ENCODE data around the gene IRS1. TPM values are rescaled to one million over a fixed set of nuclear protein-coding genes. Genes with fewer than 3 reads are reported as not detected.
"Not testable (repeated sequence)": the region's sequence is repeated elsewhere in the genome, so short reads cannot be mapped to it uniquely, and the experiment has no call there.

Gene IRS1
- total and polyA plus RNA-seq, 8 donors = 2.1 to 26.8 (median 11.9) TPM

GRCh38 chr2:226845386-226846116 lies 45.9 kb upstream of the IRS1 start:
- no peak for TF ChIP-seq POLR2AphosphoS5 (IDR thresholded peaks at IDR 0.05)
- no peak for TF ChIP-seq EP300 (IDR thresholded peaks at IDR 0.05)
- TF ChIP-seq POLR2A (IDR thresholded peaks at IDR 0.05) = no peak
- no peak for TF ChIP-seq CTCF (IDR thresholded peaks at IDR 0.05)
- no peaks in the 10 kb centered on the region for H3K36me3 ChIP-seq
- H3K4me3 ChIP-seq = no peak overlapping the region
- no peaks in the 10 kb centered on the region for H3K9me3 ChIP-seq
- DNase-seq = no peak
- peaks cover 0 to 7% (median 3%) of the 10 kb centered on the region in 4 donors for H3K4me1 ChIP-seq
- WGBS, 5 donors = 66 to 84% (median 80%) methylated on average over 3 of the region's 3 CpGs
- intact Hi-C loops (cut with DNase I; ENCODE audit: low total_unique reads) = no loop called here
- H3K27ac ChIP-seq = no peak overlapping the region
- H3K27me3 ChIP-seq = no peaks in the 10 kb centered on the region

GRCh38 chr2:226843001-226843400 lies 43.4 kb upstream of the IRS1 start:
- peaks cover 0 to 24% (median 10%) of the 10 kb centered on the region in 4 donors for H3K4me1 ChIP-seq
- H3K4me3 ChIP-seq; H3K27me3 ChIP-seq; H3K27ac ChIP-seq; H3K9me3 ChIP-seq; H3K36me3 ChIP-seq; intact Hi-C loops (cut with DNase I; ENCODE audit: low total_unique reads); DNase-seq: not testable (repeated sequence)
- 92 to 100% (median 93%) methylated on average over 1 of the region's 1 CpG for WGBS, 5 donors

- Histone ChIP-seq H3K27me3 (no peaks in the 10 kb centered on the region), H3K36me3 (peaks cover 0 to 4% (median 0%) of the 10 kb centered on the region in 4 donors), H3K9me3 (no peaks in the 10 kb centered on the region), H3K4me1 (peaks cover 8 to 37% (median 27%) of the 10 kb centered on the region in 4 donors), H3K4me3 (no peak overlapping the region), H3K27ac (peak overlapping the region in 1 of 5 donors; percentile 45)
- TF ChIP-seq EP300 (IDR thresholded peaks at IDR 0.05) (no peak), POLR2A (IDR thresholded peaks at IDR 0.05) (no peak), CTCF (IDR thresholded peaks at IDR 0.05) (no peak), POLR2AphosphoS5 (IDR thresholded peaks at IDR 0.05) (no peak)
- intact Hi-C loops (cut with DNase I; ENCODE audit: low total_unique reads) = no loop called here
- WGBS, 5 donors = 94 to 100% (median 96%) methylated on average over 2 of the region's 2 CpGs
- DNase-seq = no peak
Observed at GRCh38 chr2:226839951-226840350, 40.3 kb upstream of the IRS1 start.

- Histone ChIP-seq H3K36me3 (peaks cover 0 to 4% (median 0%) of the 10 kb centered on the region in 4 donors), H3K4me3 (no peak overlapping the region), H3K4me1 (peaks cover 12 to 45% (median 33%) of the 10 kb centered on the region in 4 donors), H3K27me3 (no peaks in the 10 kb centered on the region), H3K9me3 (no peaks in the 10 kb centered on the region), H3K27ac (peak overlapping the region in 1 of 5 donors; percentile 45)
- intact Hi-C loops (cut with DNase I; ENCODE audit: low total_unique reads) = no loop called here
- WGBS, 5 donors = 92 to 93% (median 92%) methylated on average over 10 of the region's 10 CpGs
- DNase-seq = no peak
- TF ChIP-seq POLR2A (IDR thresholded peaks at IDR 0.05) (no peak), POLR2AphosphoS5 (IDR thresholded peaks at IDR 0.05) (no peak)
Observed at GRCh38 chr2:226839161-226839560, 39.5 kb upstream of the IRS1 start.

GRCh38 chr2:226838722-226839121 lies 39.1 kb upstream of the IRS1 start:
- peak overlapping the region in 1 of 5 donors; percentile 45 for H3K27ac ChIP-seq
- intact Hi-C loops (cut with DNase I; ENCODE audit: low total_unique reads) = no loop called here
- H3K36me3 ChIP-seq = peaks cover 0 to 4% (median 0%) of the 10 kb centered on the region in 4 donors
- DNase-seq = no peak
- no peaks in the 10 kb centered on the region for H3K9me3 ChIP-seq
- 66 to 73% (median 71%) methylated on average over 3 of the region's 3 CpGs for WGBS, 5 donors
- H3K27me3 ChIP-seq = no peaks in the 10 kb centered on the region
- no peak overlapping the region for H3K4me3 ChIP-seq
- no peak for TF ChIP-seq POLR2A (IDR thresholded peaks at IDR 0.05)
- no peak for TF ChIP-seq POLR2AphosphoS5 (IDR thresholded peaks at IDR 0.05)
- TF ChIP-seq CTCF (IDR thresholded peaks at IDR 0.05) = no peak
- no peak for TF ChIP-seq EP300 (IDR thresholded peaks at IDR 0.05)
- H3K4me1 ChIP-seq = peaks cover 12 to 47% (median 33%) of the 10 kb centered on the region in 4 donors

All from stomach (tissue), 9 donors.